HCT116 (cell line): ENCODE data around the gene NAV3. TPM values are rescaled to one million over a fixed set of nuclear protein-coding genes. Genes with fewer than 3 reads are reported as not detected.

Experiments used
- ATAC-seq: fragments of 200-7000 bp; cut with Tn5 transposase; 2 replicates; pipeline ENCODE4 v1.9.1; 2020; ENCODE audit warnings: mild to moderate bottlenecking, moderate library complexity
- BruUV-seq: library from RNA; stranded (reverse); fragments of 400-500 nt; replicated peaks from 2 replicates; lab custom pipeline; 2021; lab: Mats Ljungman, UMichigan
- CTCF ChIA-PET: fragments of 300-600 bp; sonication (Branson Sonifier 250); formaldehyde crosslinking; loops from one replicate; lab custom pipeline; 2021; ENCODE audit warnings: antibody characterized with exemption; lab: Charles Lee
- POLR2A ChIA-PET: fragments of 300-600, 350-600 bp; sonication (Branson Sonifier 250); formaldehyde crosslinking; loops from one replicate; lab custom pipeline; 2021; ENCODE audit warnings: antibody characterized with exemption; lab: Charles Lee
- RAD21 ChIA-PET, 2 experiments: fragments of 300-600 bp; sonication (Branson Sonifier 250); formaldehyde crosslinking; loops; one replicate each; lab custom pipeline; 2023; ENCODE audit warnings: low total read pairs in 2 of 2; ENCODE audit not compliant: uncharacterized antibody in 2 of 2, unreplicated experiment in 2 of 2, low non-redundant PET in 1 of 2; lab: Charles Lee
- DNase-seq: peaks from one replicate; pipeline ENCODE4 v3.0.0-alpha.2; 2010; ENCODE audit warnings: low read depth, low spot score
- H2AFZ ChIP-seq: fragments of 200-600 bp; shearing (Covaris generic), sonication (generic); 2 replicates; pipeline ENCODE4 v1.6.1; 2017; ENCODE audit warnings: low read depth, mixed run types, mixed read lengths, antibody characterized with exemption, low read length; ENCODE audit not compliant: poor library complexity, severe bottlenecking
- H3K27ac ChIP-seq: 2 replicates; pipeline ENCODE4 v1.5.1; 2012; ENCODE audit warnings: low read depth, low read length
- H3K27me3 ChIP-seq: fragments of 200-600 bp; sonication (generic); 2 replicates; pipeline ENCODE4 v1.6.1; 2016; ENCODE audit warnings: mixed run types, low read length, mixed read lengths; ENCODE audit not compliant: insufficient read depth
- H3K36me3 ChIP-seq, 2 experiments: fragments of 200-500 bp in 1 of 2; fragments of 200-600 bp in 1 of 2; sonication (Bioruptor generic) in 1 of 2; sonication (generic) in 1 of 2; 2 replicates each; pipeline versions ENCODE4 v1.5.1 to v1.6.1; 2014 to 2016; ENCODE audit warnings: low read length in 2 of 2, inconsistent platforms in 1 of 2, mixed read lengths in 1 of 2, mixed run types in 1 of 2; ENCODE audit not compliant: insufficient read depth in 2 of 2, control insufficient read depth in 1 of 2
- H3K4me1 ChIP-seq, 2 experiments: fragments of 200-600 bp in 1 of 2; sonication (generic) in 1 of 2; 2 replicates each; pipeline versions ENCODE4 v1.5.1 to v1.6.1; 2012 to 2017; ENCODE audit warnings: low read length in 2 of 2, inconsistent platforms in 1 of 2, mild to moderate bottlenecking in 1 of 2, mixed read lengths in 1 of 2, mixed run types in 1 of 2, moderate library complexity in 1 of 2; ENCODE audit not compliant: insufficient read depth in 2 of 2, control insufficient read depth in 1 of 2
- H3K4me2 ChIP-seq: fragments of 200-600 bp; sonication (generic); 2 replicates; pipeline ENCODE4 v1.6.1; 2017; ENCODE audit warnings: mixed run types, low read length, mixed read lengths
- H3K4me3 ChIP-seq, 2 experiments: fragments of 200-600 bp in 1 of 2; sonication (generic) in 1 of 2; replicated peaks in 1 of 2; 2 replicates each; pipeline ENCODE4 v1.5.1; 2011 to 2016; ENCODE audit warnings: low read length in 2 of 2, control low read depth in 1 of 2, low read depth in 1 of 2, mild to moderate bottlenecking in 1 of 2, mixed read lengths in 1 of 2, mixed run types in 1 of 2
- H3K79me2 ChIP-seq: fragments of 200-600 bp; sonication (generic); 2 replicates; pipeline ENCODE4 v1.6.1; 2017; ENCODE audit warnings: mild to moderate bottlenecking, mixed run types, low read length, moderate library complexity, mixed read lengths; ENCODE audit not compliant: insufficient read depth
- H3K9ac ChIP-seq: fragments of 200-600 bp; sonication (generic); 2 replicates; pipeline ENCODE4 v1.6.1; 2016; ENCODE audit warnings: low read length, mixed read lengths
- H3K9me2 ChIP-seq: fragments of 200-600 bp; sonication (generic), shearing (Covaris generic); 2 replicates; pipeline ENCODE4 v1.6.1; 2017; ENCODE audit warnings: mixed run types, mild to moderate bottlenecking, moderate library complexity; ENCODE audit not compliant: insufficient read depth
- H3K9me3 ChIP-seq, 2 experiments: fragments of 200-500 bp in 1 of 2; fragments of 200-600 bp in 1 of 2; sonication (Bioruptor generic) in 1 of 2; sonication (generic) in 1 of 2; 2 replicates each; pipeline ENCODE4 v1.6.1; 2014 to 2017; ENCODE audit warnings: low read length in 2 of 2, mixed read lengths in 2 of 2, inconsistent platforms in 1 of 2, low read depth in 1 of 2, mild to moderate bottlenecking in 1 of 2, mixed run types in 1 of 2, moderate library complexity in 1 of 2; ENCODE audit not compliant: control insufficient read depth in 1 of 2, insufficient read depth in 1 of 2
- H4K20me1 ChIP-seq: fragments of 200-600 bp; sonication (generic), shearing (Covaris generic); 2 replicates; pipeline ENCODE4 v1.6.1; 2017; ENCODE audit warnings: mixed run types, mild to moderate bottlenecking, moderate library complexity; ENCODE audit not compliant: insufficient read depth
- ATF3 ChIP-seq: IDR thresholded peaks from 2 replicates; pipeline ENCODE4 v1.6.1; 2012
- CBX3 ChIP-seq: IDR thresholded peaks from 2 replicates; pipeline ENCODE4 v1.6.1; 2012; ENCODE audit warnings: low read depth
- CEBPB ChIP-seq: IDR thresholded peaks from 2 replicates; pipeline ENCODE4 v1.6.1; 2012; ENCODE audit warnings: low read depth
- CTCF ChIP-seq, 3 experiments: fragments of 200-600 bp in 1 of 3; sonication (generic) in 1 of 3; IDR thresholded peaks in 2 of 3; conservative IDR thresholded peaks in 1 of 3; 2 replicates each; pipeline ENCODE4 v1.5.1; 2012 to 2017; ENCODE audit warnings: low read depth in 2 of 3, low read length in 2 of 3, antibody characterized with exemption in 1 of 3, borderline replicate concordance in 1 of 3, control low read depth in 1 of 3, mild to moderate bottlenecking in 1 of 3, mixed read lengths in 1 of 3, mixed run types in 1 of 3, moderate library complexity in 1 of 3; ENCODE audit not compliant: insufficient read depth in 1 of 3
- EGR1 ChIP-seq: IDR thresholded peaks from 2 replicates; pipeline ENCODE4 v1.6.1; 2012; ENCODE audit warnings: low read depth
- EZH2 ChIP-seq: fragments of 200-600 bp; sonication (generic); IDR thresholded peaks from 2 replicates; pipeline ENCODE4 v1.6.1; 2017; ENCODE audit warnings: antibody characterized with exemption, mixed run types
- JUND ChIP-seq: IDR thresholded peaks from 2 replicates; pipeline ENCODE4 v1.6.1; 2012
- MAX ChIP-seq: IDR thresholded peaks from 2 replicates; pipeline ENCODE4 v1.6.1; 2012
- ZNF274 ChIP-seq: fragments of 200-500 bp; sonication (Bioruptor generic); IDR thresholded peaks from 2 replicates; pipeline ENCODE4 v1.6.1; 2014; ENCODE audit warnings: mild to moderate bottlenecking, low read depth, low read length, inconsistent platforms
- intact Hi-C: fragments of 100-400 bp; cut with micrococcal nuclease; formaldehyde crosslinking; loops from 2 replicates; pipeline ENCODE4 v1.10.0; 2022
- total RNA-seq: library from RNA; stranded (reverse); gene quantifications from one replicate; pipeline ENCODE4 v1.2.1, GENCODE V29; 2021; ENCODE audit not compliant: unreplicated experiment

The NAV3 gene
- total RNA-seq, 1 experiment from 2014 or later: 7.8 TPM

- ATAC-seq: no peak
- ChIA-PET RAD21 (no interaction called here), CTCF (no interaction called here), POLR2A (no interaction called here)
- Histone ChIP-seq H3K79me2 (no peaks in the 10 kb centered on the region), H3K9me2 (no peaks in the 10 kb centered on the region), H3K27ac (no peak overlapping the region), H3K9me3 (no peaks in the 10 kb centered on the region), H4K20me1 (no peaks in the 10 kb centered on the region), H3K4me3 (no peak overlapping the region), H3K27me3 (no peaks in the 10 kb centered on the region), H2AFZ (no peak overlapping the region), H3K4me1 (no peaks in the 10 kb centered on the region), H3K4me2 (no peak overlapping the region), H3K36me3 (no peaks in the 10 kb centered on the region), H3K9ac (no peak overlapping the region)
- no peak for DNase-seq
- BruUV-seq: no TSS peak
- intact Hi-C loops: no loop called here
- no peak for TF ChIP-seq ZNF274
- TF ChIP-seq MAX: no peak
- TF ChIP-seq EGR1: no peak
- TF ChIP-seq CEBPB: no peak
- no peak for TF ChIP-seq CTCF (IDR thresholded peaks at IDR 0.05 in 2 of 3, conservative IDR thresholded peaks at IDR 0.05 in 1 of 3; ENCODE audit: borderline replicate concordance in 1 of 3, insufficient read depth in 1 of 3, low read depth in 2 of 3, low read length in 2 of 3)
- no peak for TF ChIP-seq EZH2
These were observed 229.5 kb downstream of the NAV3 start for GRCh38 chr12:78060186-78060585.

GRCh38 chr12:78062786-78063185 lies 232.1 kb downstream of the NAV3 start:
- RAD21 ChIA-PET: no interaction called here
- Histone ChIP-seq H3K4me3 (no peak overlapping the region), H3K36me3 (no peaks in the 10 kb centered on the region), H3K9me3 (no peaks in the 10 kb centered on the region), H4K20me1 (no peaks in the 10 kb centered on the region), H2AFZ (no peak overlapping the region), H3K9ac (no peak overlapping the region), H3K27me3 (no peaks in the 10 kb centered on the region), H3K4me1 (no peaks in the 10 kb centered on the region), H3K9me2 (no peaks in the 10 kb centered on the region), H3K4me2 (no peak overlapping the region), H3K27ac (no peak overlapping the region), H3K79me2 (no peaks in the 10 kb centered on the region)
- DNase-seq (no peak), ATAC-seq (no peak)
- intact Hi-C loops: no loop called here
- POLR2A ChIA-PET: no interaction called here
- CTCF ChIA-PET: no interaction called here
- no TSS peak for BruUV-seq
- TF ChIP-seq CBX3 (no peak), CTCF (IDR thresholded peaks at IDR 0.05 in 2 of 3, conservative IDR thresholded peaks at IDR 0.05 in 1 of 3; ENCODE audit: borderline replicate concordance in 1 of 3, insufficient read depth in 1 of 3, low read depth in 2 of 3, low read length in 2 of 3) (no peak), JUND (no peak), ATF3 (no peak)
